ENCODE data around the gene ZFPL1.
A peak's percentile ranks its signal among the peaks of the same experiment; 100 is the strongest.

ZFPL1 gene

GRCh38 chr11:65108469-65109123, 24.6 kb downstream of the ZFPL1 start:
- Mint-ChIP-seq H3K36me3 (ENCODE audit: insufficient read depth) (peaks cover 48% of the 10 kb centered on the region), H3K27me3 (no peaks in the 10 kb centered on the region), H3K4me3 (no peak overlapping the region), H3K27ac (no peak overlapping the region), H3K9me3 (no peaks in the 10 kb centered on the region), H3K4me1 (ENCODE audit: low read depth in 2 of 2) (peaks cover 30 to 34% of the 10 kb centered on the region in 2 donors)
- DNase-seq (no peak), ATAC-seq (replicated peaks) (no peak)

GRCh38 chr11:65109231-65110198, 25.5 kb downstream of the ZFPL1 start:
- Mint-ChIP-seq H3K4me1 (ENCODE audit: low read depth in 2 of 2) (peaks cover 28 to 34% of the 10 kb centered on the region in 2 donors), H3K27ac (peak overlapping the region; percentile 90 to 97), H3K36me3 (ENCODE audit: insufficient read depth) (peaks cover 45% of the 10 kb centered on the region), H3K9me3 (no peaks in the 10 kb centered on the region), H3K27me3 (no peaks in the 10 kb centered on the region), H3K4me3 (no peak overlapping the region)
- no peak for ATAC-seq (replicated peaks)
- no peak for DNase-seq

GRCh38 chr11:65110354-65110861, 26.4 kb downstream of the ZFPL1 start:
- Mint-ChIP-seq H3K4me3 (peak overlapping the region; percentile 40 to 99), H3K4me1 (ENCODE audit: low read depth in 2 of 2) (peaks cover 28 to 34% of the 10 kb centered on the region in 2 donors), H3K36me3 (ENCODE audit: insufficient read depth) (peaks cover 40% of the 10 kb centered on the region), H3K27me3 (no peaks in the 10 kb centered on the region), H3K27ac (peak overlapping the region; percentile 90 to 97), H3K9me3 (no peaks in the 10 kb centered on the region)
- DNase-seq (peak; percentile 99), ATAC-seq (replicated peaks) (peak; percentile 60)

DNA sequence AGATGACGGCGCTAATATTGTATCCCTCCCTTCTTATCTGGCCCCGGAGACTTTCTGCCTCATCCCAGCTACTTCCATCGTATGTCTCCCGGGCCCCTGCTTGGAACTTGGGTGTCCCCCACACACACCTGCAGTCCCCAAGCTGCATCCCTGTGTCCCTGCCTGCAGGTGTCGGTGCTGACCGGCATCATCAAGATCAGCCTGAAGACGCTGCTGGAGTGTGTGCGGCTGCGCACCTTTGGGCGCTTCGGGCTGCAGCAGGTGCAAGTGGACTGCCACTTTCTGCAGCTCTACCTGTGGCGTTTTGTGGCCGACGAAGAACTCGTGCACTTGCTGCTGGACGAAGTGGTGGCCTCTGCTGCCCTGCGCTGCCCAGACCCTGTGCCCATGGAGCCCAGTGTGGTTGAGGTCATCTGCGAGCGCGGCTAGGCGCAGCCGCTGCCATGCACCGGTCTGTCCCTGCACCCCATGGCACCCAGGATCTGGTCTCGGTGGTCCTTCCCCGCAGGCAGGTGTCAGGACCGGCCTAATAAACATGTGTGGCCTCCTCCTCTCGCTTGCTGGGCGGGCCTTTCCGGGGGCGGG, 27.2 kb downstream of the ZFPL1 start:
- Mint-ChIP-seq H3K27ac (peak overlapping the region; percentile 90 to 97), H3K36me3 (ENCODE audit: insufficient read depth) (peaks cover 47% of the 10 kb centered on the region), H3K27me3 (no peaks in the 10 kb centered on the region), H3K4me3 (peak overlapping the region; percentile 99), H3K9me3 (no peaks in the 10 kb centered on the region), H3K4me1 (ENCODE audit: low read depth in 2 of 2) (peaks cover 34 to 35% of the 10 kb centered on the region in 2 donors)
- ATAC-seq (replicated peaks) (no peak), DNase-seq (no peak)

GRCh38 chr11:65111744-65112545, 27.9 kb downstream of the ZFPL1 start, which contains the start of gene TM7SF2:
Gene TM7SF2 (plus strand): TSS chr11:65111872. CDS start chr11:65112016, 144 bp downstream.
- peaks cover 33 to 41% of the 10 kb centered on the region in 2 donors for H3K4me1 Mint-ChIP-seq (ENCODE audit: low read depth in 2 of 2)
- H3K27me3 Mint-ChIP-seq = no peaks in the 10 kb centered on the region
- no peaks in the 10 kb centered on the region for H3K9me3 Mint-ChIP-seq
- peaks cover 51% of the 10 kb centered on the region for H3K36me3 Mint-ChIP-seq (ENCODE audit: insufficient read depth)
- peak within 1 kb of the TSS; percentile 99 for H3K4me3 Mint-ChIP-seq
- ATAC-seq (replicated peaks) (peak; percentile 74), DNase-seq (peak; percentile 89 to 94 (median 91))
- H3K27ac Mint-ChIP-seq = peak within 1 kb of the TSS; percentile 90 to 97

DNA sequence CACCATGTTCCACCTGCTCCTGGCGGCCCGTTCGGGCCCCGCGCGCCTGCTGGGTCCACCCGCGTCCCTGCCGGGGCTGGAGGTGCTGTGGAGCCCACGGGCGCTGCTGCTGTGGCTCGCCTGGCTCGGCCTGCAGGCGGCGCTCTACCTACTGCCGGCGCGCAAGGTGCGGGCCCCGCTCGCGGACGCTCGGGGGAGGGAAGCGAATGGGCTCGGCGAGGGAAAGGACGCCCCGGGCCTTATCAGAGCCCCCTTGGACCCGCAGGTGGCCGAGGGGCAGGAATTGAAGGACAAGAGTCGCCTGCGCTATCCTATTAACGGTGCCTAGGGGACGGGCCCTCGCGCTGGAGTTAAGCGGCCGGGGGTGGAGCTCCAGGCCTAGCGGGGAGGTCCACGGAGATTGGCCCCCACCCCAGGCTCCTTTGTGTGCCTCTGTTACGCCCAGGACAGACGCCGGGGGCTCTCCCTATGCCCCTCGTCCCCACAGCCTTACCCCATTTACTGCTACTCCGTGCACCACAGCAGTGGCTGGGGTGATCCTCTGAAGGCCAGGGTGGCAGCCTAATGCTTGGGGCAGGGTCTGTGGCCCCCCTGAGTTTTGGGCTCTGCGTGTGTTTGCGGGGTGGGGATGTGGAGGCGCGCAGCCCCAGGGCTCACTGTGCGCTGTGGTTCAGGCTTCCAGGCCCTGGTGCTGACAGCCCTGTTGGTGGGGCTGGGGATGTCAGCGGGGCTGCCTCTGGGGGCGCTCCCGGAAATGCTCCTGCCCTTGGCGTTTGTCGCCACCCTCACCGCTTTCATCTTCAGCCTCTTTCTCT, 28.7 kb downstream of the ZFPL1 start:
- H3K4me3 Mint-ChIP-seq = peak overlapping the region; percentile 99
- H3K27ac Mint-ChIP-seq = peak overlapping the region; percentile 90 to 97
- H3K36me3 Mint-ChIP-seq (ENCODE audit: insufficient read depth) = peaks cover 58% of the 10 kb centered on the region
- DNase-seq (peak; percentile 75 to 80 (median 79)), ATAC-seq (replicated peaks) (peak; percentile 52)
- H3K4me1 Mint-ChIP-seq (ENCODE audit: low read depth in 2 of 2) = peaks cover 34 to 45% of the 10 kb centered on the region in 2 donors
- H3K9me3 Mint-ChIP-seq = no peaks in the 10 kb centered on the region
- H3K27me3 Mint-ChIP-seq = no peaks in the 10 kb centered on the region

DNA sequence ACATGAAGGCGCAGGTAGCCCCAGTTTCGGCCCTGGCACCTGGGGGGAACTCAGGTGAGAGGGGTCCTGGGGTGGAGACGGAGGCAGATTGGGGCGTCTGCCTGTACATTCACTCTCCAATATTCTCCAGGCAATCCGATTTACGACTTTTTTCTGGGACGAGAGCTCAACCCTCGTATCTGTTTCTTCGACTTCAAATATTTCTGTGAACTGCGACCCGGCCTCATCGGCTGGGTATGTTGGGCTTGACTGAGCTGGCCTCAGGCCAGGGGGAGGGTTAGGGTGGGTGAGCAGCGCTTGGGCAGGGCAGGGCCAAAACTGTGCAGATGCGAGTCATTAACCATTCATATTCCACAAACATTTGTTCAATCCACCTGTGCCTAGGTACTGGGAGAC, 29.3 kb downstream of the ZFPL1 start:
- Mint-ChIP-seq H3K9me3 (no peaks in the 10 kb centered on the region), H3K4me1 (ENCODE audit: low read depth in 2 of 2) (peaks cover 36 to 48% of the 10 kb centered on the region in 2 donors), H3K4me3 (peak overlapping the region; percentile 99), H3K36me3 (ENCODE audit: insufficient read depth) (peaks cover 64% of the 10 kb centered on the region), H3K27ac (peak overlapping the region; percentile 90 to 97), H3K27me3 (no peaks in the 10 kb centered on the region)
- ATAC-seq (replicated peaks) (no peak), DNase-seq (no peak)

DNA sequence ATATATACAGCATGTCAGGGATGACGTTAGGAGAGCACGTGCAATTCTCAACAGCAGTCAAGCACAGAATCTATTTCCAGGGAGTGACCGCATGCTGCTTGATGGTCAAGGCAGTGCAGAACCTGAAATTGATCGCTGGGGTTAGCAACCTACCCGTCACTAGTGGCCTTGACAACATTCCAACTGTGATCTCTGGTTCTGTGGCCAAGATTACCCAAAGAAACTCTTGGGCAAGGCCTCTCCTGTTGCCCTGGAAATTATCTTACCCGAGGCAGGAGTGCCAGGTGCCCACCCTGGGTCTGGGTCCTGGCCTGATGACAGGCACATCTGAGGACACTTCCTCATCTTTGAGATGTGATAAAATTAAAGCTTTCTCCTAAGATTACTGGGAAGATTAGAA, 29.8 kb downstream of the ZFPL1 start:
- H3K4me1 Mint-ChIP-seq (ENCODE audit: low read depth in 2 of 2) = peaks cover 36 to 51% of the 10 kb centered on the region in 2 donors
- peak overlapping the region; percentile 59 to 90 for H3K27ac Mint-ChIP-seq
- peaks cover 69% of the 10 kb centered on the region for H3K36me3 Mint-ChIP-seq (ENCODE audit: insufficient read depth)

GRCh38 chr11:65114538-65115171, 30.6 kb downstream of the ZFPL1 start:
- Mint-ChIP-seq H3K9me3 (no peaks in the 10 kb centered on the region), H3K27me3 (no peaks in the 10 kb centered on the region), H3K27ac (peak overlapping the region in 1 of 2 donors; percentile 59), H3K4me3 (no peak overlapping the region), H3K36me3 (ENCODE audit: insufficient read depth) (peaks cover 75% of the 10 kb centered on the region), H3K4me1 (ENCODE audit: low read depth in 2 of 2) (peaks cover 36 to 52% of the 10 kb centered on the region in 2 donors)
- DNase-seq (no peak), ATAC-seq (replicated peaks) (no peak)

More for the DNA sequence above, 29.8 kb downstream of the ZFPL1 start:
- H3K27me3 Mint-ChIP-seq = no peaks in the 10 kb centered on the region
- no peaks in the 10 kb centered on the region for H3K9me3 Mint-ChIP-seq
- ATAC-seq (replicated peaks) (no peak), DNase-seq (no peak)
- H3K4me3 Mint-ChIP-seq = peak overlapping the region; percentile 99

- Mint-ChIP-seq H3K9me3 (no peaks in the 10 kb centered on the region), H3K4me1 (ENCODE audit: low read depth in 2 of 2) (peaks cover 31 to 47% of the 10 kb centered on the region in 2 donors), H3K27me3 (no peaks in the 10 kb centered on the region), H3K27ac (peak overlapping the region in 1 of 2 donors; percentile 97), H3K4me3 (peak overlapping the region in 1 of 2 donors; percentile 37), H3K36me3 (ENCODE audit: insufficient read depth) (peaks cover 75% of the 10 kb centered on the region)
- DNase-seq (no peak), ATAC-seq (replicated peaks) (no peak)
Observed at GRCh38 chr11:65115361-65116082, 31.5 kb downstream of the ZFPL1 start.

All from effector memory CD8-positive, alpha-beta T cell (primary cell).